HG02588 (cell line): ENCODE results near the gene WDHD1.
"Not testable (repeated sequence)": the region's sequence is repeated elsewhere in the genome, so short reads cannot be mapped to it uniquely, and the experiment has no call there.

Experiments used
- ATAC-seq: cut with Tn5 transposase; IDR thresholded peaks from one replicate; pipeline ENCODE4 v1.9.1; 2021; ENCODE audit warnings: mild to moderate bottlenecking, moderate library complexity; ENCODE audit not compliant: unreplicated experiment

WDHD1 gene

DNA sequence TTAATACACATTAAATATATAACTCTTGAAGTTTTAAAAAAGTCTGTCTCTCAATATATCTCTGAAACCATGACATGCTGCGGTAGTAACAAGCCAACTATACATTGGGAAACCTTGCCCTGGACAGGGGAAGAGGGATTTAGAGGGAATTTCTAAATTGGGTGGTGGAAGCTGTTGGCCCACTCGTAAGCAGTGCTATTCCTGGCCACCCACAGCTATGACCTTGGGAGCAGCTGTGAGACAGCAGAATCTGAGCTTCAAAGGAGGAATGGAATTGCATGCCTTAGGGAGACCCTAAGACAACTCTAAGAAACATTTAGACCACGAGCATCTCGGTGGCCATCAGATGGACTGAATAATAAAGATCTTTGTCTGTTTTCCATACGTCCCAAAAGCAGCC is 108.5 kb downstream of the WDHD1 start:
- ATAC-seq, result no peak

- no peak for ATAC-seq
These were observed 110.8 kb downstream of the WDHD1 start for GRCh38 chr14:54916101-54916500.

DNA sequence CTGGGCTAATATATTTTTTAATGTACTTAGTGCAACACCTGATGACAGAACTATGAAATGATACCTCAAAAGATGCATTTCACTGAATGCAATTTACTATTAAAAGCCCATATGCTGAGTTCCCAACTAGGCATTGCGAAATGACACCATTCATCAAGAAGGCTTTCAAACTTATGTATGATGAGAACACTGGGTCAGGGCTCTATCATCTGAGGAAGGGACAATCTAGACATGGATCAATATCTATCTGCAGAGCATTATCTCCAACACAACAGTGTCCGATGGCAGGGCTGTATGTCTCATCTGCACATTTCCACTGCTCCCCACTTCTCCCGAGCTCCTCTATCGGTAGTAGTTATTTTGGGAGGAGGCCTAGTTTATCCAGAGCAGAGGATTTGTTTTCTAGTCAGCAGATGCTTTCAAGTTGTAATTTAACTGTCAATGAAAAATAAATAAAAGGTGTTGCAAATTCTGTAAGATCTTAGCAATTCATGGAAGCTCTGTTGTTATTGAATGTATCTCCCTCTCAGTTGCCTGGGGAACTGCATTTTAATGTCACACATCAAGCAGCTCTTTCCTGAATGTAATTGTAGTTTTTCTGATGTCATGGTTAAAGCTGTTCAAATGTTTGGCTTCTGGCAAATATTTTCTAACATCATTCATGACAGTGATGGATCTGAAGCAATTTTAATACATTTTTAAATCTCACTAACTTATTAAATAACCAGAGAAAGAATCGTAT is 116.9 kb downstream of the WDHD1 start:
- ATAC-seq, result no peak

DNA sequence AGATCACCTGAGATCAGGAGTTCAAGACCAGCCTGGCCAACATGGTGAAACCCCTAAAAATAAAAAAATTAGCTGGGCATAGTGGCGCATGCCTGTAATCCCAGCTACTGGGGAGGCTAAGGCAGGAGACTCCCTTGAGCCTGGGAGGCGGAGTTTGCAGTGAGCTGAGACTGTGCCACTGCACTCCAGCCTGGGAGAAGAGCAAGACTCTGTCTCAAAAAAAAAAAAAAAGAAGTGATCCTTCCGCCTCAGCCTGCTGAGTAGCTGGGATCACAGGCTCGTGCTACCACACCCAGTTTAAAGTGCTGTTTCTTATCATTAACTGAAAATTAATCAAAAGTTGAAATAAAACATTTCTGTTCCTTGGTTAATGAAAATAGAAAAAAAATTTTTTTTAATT is 117.9 kb downstream of the WDHD1 start:
- not testable (repeated sequence) for ATAC-seq

DNA sequence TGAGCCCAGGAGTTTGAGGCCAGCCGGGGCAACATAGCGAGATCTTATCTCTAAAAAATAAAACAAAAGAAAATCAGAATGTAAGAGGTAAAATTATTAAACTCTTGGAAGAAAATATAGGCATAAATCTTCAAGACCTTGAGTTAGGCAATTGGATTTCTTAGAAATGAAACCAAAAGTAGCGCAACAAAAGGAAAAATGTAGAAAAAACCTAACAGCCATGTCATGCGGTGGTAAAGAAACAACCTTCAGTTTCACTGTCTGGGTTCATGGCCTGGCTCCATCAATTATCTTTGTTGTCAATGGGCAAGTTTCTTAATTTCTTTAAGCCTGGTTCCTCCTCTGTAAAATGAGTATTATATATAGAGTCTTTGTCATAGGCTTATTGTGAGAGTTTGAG is 118.7 kb downstream of the WDHD1 start:
- ATAC-seq, result no peak

GRCh38 chr14:54906075-54906474 is 120.8 kb downstream of the WDHD1 start:
- ATAC-seq, result no peak

- ATAC-seq, result peak; percentile 83
These were observed 124.1 kb downstream of the WDHD1 start, which contains the start of gene GCH1 for GRCh38 chr14:54902521-54903420. Gene GCH1, minus strand, starts transcription at chr14:54902826. Its CDS starts 163 bp downstream, at chr14:54902663.

- peak; percentile 44 for ATAC-seq
These were observed 124.8 kb downstream of the WDHD1 start for GRCh38 chr14:54902143-54902520.

DNA sequence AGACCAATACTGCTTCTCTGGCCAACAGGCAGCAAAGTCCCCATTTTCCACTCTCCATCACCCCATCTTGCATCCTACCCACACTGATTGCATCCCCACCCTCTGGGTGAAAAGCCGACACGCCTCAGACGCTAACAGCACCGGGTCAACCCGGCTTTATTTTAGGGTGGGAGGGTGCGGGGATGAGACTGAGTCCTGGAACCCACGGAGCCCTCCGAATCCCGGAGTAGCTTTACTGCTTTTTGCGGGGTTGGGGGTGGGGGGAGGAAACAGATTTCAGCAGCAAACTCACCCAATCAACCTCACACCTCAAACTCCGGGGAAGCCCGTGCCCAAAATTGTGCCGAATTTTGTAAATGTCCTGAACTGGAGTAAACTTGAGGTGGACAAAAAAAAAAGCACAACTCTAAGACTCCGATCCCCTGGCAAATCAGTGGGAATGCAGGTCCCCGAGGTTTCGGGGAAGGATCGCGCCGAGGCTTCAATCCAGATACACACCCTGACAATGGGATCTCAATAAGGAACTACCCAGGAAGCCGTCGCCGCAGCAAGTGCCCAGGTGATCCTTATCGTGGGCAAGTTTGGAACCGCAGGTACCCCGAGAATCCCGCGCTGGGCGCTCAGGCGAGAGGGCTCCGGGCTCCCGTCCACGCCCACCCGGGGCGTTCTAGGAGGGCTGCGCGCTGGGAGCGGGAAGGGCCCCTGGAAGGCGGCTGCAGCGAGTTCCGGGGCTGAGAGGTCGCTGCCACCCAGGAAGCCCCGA is 125.3 kb downstream of the WDHD1 start:
- ATAC-seq, result no peak

DNA sequence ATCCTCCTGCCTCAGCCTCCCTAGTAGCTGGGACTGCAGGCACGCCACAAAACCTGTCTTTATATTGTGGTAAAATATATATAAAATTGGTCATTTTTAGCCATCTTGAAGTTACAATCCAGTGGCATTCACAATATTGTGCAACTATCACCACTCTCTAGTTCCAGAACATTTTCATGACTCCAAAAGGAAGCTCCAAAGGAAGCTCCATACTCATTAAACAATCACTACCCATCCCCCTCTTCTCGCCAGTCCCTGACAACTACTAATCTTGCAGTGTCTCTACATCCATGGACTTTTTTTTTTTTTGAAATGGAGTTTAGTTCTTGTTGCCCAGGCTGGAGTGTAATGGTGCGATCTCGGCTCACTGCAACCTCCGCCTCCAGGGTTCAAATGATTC is 127.3 kb downstream of the WDHD1 start:
- no peak for ATAC-seq

- not testable (repeated sequence) for ATAC-seq
These were observed 128.9 kb downstream of the WDHD1 start for GRCh38 chr14:54897809-54898555.

GRCh38 chr14:54895683-54896082 is 131.2 kb downstream of the WDHD1 start:
- ATAC-seq, result no peak

GRCh38 chr14:54894995-54895394 is 131.9 kb downstream of the WDHD1 start:
- ATAC-seq, result no peak

DNA sequence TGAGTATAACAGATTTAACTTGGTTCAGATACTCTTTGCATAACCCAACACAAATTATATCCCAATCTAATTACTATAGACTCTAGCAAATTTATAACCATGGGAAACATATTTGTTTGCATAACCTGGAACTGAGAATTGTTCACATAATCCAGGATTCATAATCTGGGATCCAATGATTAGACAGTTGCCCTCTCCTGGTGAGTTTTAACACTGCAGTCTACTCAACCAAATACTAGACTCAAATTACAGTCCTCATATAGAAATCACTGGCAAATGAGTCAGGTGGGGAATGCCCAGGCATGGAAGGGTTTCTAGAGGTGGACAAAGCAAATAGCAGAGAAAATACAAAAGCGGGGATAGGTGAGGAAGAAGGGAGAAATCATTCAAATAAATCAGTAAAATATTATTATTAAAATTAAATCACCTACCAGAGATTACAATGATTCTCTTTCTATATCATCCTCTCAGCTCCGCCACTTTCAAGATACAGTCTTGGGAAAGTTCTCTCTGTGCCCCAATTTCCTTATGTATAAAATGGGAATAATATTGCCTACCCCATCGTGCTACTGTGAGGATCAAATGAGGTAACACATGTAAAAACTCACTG is 133.6 kb downstream of the WDHD1 start:
- no peak for ATAC-seq

DNA sequence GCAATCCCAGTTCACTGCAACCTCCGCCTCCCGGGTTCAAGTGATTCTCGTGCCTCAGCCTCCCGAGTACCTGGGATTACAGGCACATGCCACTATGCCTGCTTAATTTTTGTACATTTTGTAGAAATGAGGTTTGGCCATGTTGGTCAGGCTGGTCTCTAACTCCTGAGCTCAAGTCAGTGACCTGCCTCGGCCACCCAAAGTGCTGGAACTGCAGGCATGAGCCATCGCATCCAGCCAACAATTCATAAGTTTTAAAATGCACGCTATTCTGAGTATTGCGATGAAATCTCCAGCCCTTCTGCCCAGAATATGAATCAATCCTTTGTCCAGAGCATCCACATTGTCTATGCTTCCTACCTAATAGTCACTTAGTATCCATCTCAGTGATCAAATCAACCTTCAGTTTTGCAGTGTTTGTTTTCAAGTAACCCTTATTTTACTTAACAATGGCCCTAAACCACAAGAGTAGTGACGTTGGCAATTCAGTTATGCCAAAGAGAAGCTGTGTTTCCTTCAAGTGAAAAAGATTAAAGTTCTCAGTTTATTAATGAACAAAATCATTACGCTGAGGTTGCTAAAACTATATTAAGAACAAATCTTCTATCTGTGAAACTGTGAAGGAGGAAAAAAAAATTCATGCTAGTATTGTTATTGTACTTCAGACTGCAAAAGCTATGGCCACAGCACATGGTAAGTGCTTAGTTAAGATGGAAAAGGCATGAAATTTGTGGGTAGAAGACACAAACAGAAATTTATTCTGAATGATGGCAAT is 135.2 kb downstream of the WDHD1 start:
- ATAC-seq, result no peak

GRCh38 chr14:54890788-54891187 is 136.1 kb downstream of the WDHD1 start:
- no peak for ATAC-seq

- no peak for ATAC-seq
These were observed 137.0 kb downstream of the WDHD1 start for GRCh38 chr14:54889919-54890318.
